ENCODE results near the gene COX6A1.

Gene COX6A1

DNA sequence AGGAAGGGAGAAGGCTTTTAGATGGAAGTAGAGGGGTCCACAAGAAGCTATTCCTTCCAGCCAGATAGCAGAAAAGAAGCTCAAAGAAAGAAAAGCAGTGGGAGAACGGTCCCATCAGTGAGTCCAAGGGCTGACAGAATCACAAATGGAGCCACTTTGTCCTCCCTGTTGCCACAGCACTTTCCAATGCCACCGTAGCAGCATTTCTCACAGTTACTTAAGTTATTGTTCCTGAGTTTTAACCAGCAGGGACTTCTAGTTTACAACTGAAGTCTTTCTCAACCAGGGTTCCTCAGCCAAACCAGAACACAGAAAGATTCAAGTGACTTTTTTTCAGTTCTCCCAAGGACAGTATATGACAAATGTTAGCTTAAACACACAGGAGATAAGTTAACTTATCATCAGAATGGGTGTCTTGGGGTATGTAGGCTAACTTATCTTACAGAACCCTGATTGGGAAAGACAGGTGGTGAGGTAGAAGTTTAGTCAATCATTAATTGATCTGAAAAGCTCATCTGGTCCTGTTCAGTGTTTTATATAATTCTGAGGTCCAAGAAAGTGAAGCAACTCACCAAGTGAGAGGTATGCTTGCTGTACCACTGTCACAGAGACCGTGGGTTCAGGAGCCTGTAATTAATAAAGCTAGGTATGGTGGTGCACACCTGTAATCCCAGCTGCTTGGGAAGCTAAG, 15.3 kb downstream of the COX6A1 start:
- H3K4me3 ChIP-seq (ENCODE audit: low read depth, low read length) = no peak overlapping the region
- TF ChIP-seq, protein P1, sequence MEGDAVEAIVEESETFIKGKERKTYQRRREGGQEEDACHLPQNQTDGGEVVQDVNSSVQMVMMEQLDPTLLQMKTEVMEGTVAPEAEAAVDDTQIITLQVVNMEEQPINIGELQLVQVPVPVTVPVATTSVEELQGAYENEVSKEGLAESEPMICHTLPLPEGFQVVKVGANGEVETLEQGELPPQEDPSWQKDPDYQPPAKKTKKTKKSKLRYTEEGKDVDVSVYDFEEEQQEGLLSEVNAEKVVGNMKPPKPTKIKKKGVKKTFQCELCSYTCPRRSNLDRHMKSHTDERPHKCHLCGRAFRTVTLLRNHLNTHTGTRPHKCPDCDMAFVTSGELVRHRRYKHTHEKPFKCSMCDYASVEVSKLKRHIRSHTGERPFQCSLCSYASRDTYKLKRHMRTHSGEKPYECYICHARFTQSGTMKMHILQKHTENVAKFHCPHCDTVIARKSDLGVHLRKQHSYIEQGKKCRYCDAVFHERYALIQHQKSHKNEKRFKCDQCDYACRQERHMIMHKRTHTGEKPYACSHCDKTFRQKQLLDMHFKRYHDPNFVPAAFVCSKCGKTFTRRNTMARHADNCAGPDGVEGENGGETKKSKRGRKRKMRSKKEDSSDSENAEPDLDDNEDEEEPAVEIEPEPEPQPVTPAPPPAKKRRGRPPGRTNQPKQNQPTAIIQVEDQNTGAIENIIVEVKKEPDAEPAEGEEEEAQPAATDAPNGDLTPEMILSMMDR (IDR thresholded peaks at IDR 0.05; ENCODE audit: insufficient read depth, low read length, missing control alignments) = no peak
- ChIA-PET POLR2A (no interaction called here), CTCF (interaction anchor here (0.5 to 19.2 kb wide), 5 partner anchors 13 to 100 kb away, joined by 3 to 242 read pairs (median 4); partner anchors contain the start of gene SRSF9)
- DNase-seq (ENCODE audit: low read depth, low spot score) = no peak

DNA sequence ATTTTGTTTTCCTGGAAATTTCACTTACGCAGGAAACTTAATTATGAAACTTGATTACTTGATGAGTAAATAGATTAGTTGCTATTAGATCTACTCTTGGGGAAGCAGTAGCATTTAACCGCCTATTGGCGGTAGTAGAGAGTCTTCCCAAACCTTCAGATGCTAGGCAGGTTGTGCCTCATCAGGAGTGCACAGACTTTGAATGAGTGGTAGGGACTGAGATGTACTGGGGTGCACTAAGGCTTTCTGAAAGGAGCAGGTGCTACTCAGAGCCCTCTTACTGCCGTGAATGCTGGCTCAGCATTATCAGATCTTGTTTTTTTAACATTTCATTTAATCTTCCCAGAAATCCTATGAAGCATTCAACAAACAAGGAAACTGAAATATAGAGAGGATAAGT, 16.1 kb downstream of the COX6A1 start:
- TF ChIP-seq, protein P1 (IDR thresholded peaks at IDR 0.05; ENCODE audit: insufficient read depth, low read length, missing control alignments) = peak; percentile 26
- H3K4me3 ChIP-seq (ENCODE audit: low read depth, low read length) = no peak overlapping the region
- ChIA-PET CTCF (interaction anchor here (0.5 to 19.2 kb wide), 3 partner anchors 12 to 101 kb away, joined by 3 to 242 read pairs (median 4); partner anchors contain the start of gene SRSF9), POLR2A (no interaction called here)
- DNase-seq (ENCODE audit: low read depth, low spot score) = no peak

DNA sequence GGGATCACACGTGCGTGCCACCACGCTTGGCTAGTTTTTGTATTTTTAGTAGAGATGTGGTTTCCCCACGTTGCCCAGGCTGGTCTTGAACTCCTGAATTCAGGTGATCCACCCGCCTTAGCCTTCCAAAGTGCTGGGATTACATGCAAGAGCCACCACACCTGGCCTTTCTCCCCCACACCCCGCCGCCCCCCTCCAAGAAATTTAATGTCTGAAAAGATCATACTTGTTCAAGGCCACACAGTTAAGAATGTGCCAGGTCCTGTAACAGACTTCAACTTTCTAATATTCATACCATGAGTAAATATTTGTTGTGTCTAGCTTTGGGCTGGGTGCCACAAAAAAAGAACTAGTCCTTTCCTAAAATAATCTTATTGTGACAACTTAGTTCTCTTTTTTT, 17.4 kb downstream of the COX6A1 start:
- DNase-seq (ENCODE audit: low read depth, low spot score) = no peak
- POLR2A ChIA-PET = no interaction called here
- H3K4me3 ChIP-seq (ENCODE audit: low read depth, low read length) = no peak overlapping the region
- CTCF ChIA-PET = interaction anchor here (19.2 kb wide), 1 partner anchor 11 kb away, joined by 242 read pairs; the partner anchor contains the start of gene SRSF9
- TF ChIP-seq, protein P1 (IDR thresholded peaks at IDR 0.05; ENCODE audit: insufficient read depth, low read length, missing control alignments) = no peak

DNA sequence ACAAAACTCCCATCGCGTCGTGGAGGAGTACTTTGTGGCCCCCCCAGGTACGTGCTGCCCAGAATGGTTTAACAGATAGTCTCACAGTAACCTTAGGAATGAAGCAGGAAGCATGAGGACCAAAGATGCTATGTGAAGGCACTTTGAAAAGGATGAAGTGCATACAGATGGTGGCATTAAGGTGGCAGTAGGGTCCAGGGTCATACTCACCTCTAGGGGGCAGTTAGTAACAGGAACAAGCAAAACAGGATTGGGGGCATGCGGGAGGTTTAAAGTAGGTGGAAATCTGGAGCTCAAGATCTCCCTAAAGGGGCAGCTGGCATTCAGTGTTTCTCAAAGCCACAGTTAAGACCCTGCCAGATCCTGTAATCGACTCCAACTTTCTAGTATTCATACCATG, 19.2 kb downstream of the COX6A1 start:
- CTCF ChIA-PET = interaction anchor here (2.1 to 19.2 kb wide), 3 partner anchors 9 to 13 kb away, joined by 13 to 242 read pairs (median 15); partner anchors contain the start of gene SRSF9
- H3K4me3 ChIP-seq (ENCODE audit: low read depth, low read length) = no peak overlapping the region
- no peak for DNase-seq (ENCODE audit: low read depth, low spot score)
- POLR2A ChIA-PET = no interaction called here
- TF ChIP-seq, protein P1 (IDR thresholded peaks at IDR 0.05; ENCODE audit: insufficient read depth, low read length, missing control alignments) = peak; percentile 19

DNA sequence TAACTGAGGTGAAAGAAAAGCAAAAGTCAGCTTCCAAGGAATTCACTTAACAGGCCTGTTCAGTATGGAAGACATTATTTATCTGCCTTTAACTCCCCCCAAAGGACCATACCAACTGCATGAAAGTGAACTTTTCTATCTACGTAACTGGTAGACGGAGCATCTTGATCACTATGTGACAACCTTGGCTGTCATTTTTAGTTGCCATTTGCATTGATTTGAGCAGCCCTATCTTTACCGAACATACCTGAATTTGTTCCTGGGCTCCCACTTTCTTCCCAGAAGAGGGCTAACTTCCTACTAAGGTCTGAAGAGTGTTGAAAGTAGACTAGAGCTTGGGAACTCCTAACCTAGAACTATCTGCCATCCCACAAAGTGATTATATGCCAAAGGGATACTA, 22.2 kb downstream of the COX6A1 start:
- no peak for DNase-seq (ENCODE audit: low read depth, low spot score)
- CTCF ChIA-PET = interaction anchor here (19.2 kb wide), 1 partner anchor 6 kb away, joined by 242 read pairs; the partner anchor contains the start of gene SRSF9
- POLR2A ChIA-PET = interaction anchor here (2.0 kb wide), 1 partner anchor 36 kb away, joined by 6 read pairs; the partner anchor contains the start of gene DYNLL1
- no peak overlapping the region for H3K4me3 ChIP-seq (ENCODE audit: low read depth, low read length)
- TF ChIP-seq, protein P1 (IDR thresholded peaks at IDR 0.05; ENCODE audit: insufficient read depth, low read length, missing control alignments) = no peak

DNA sequence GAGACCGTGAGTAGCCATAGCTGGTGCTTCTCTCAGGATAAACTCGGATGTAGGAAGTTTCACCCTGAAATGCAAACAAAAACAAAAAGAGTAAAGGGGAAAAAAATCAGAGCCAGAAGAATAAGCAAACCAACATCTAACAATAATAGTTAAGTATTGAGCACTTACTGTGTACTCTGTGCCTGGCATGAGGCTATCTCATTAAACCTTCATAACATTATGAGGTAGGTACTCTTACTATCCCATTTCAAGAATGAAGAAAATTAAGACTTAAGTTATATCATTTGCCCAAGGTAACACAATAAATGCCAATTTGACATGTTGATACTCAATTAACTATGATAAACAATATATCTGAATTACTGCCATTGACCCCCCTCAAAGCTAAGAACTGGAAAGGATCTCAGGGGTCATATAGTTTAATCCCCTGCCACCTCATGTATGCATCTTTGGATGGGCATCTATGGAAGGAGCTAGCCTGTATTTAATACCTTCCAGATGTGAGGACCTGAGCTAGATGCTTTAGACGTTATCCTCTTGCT, 24.3 kb downstream of the COX6A1 start:
- TF ChIP-seq, protein P1 (IDR thresholded peaks at IDR 0.05; ENCODE audit: insufficient read depth, low read length, missing control alignments) = no peak
- ChIA-PET CTCF (interaction anchor here (0.6 to 9.9 kb wide), 3 partner anchors 11 to 105 kb away, joined by 3 to 242 read pairs (median 9); partner anchors contain the start of genes GATC and TRIAP1), POLR2A (no interaction called here)
- H3K4me3 ChIP-seq (ENCODE audit: low read depth, low read length) = no peak overlapping the region
- DNase-seq (ENCODE audit: low read depth, low spot score) = no peak

All from AG04449 (cell line).